ENCODE measurements around the gene SMAGP.
"Not testable (repeated sequence)": the region's sequence is repeated elsewhere in the genome, so short reads cannot be mapped to it uniquely, and the experiment has no call there.

Gene SMAGP

GRCh38 chr12:51270067-51270950 is at the start of gene SMAGP:
Gene SMAGP (minus strand): TSS chr12:51270415. CDS start chr12:51269278, 1,137 bp downstream.
- TF ChIP-seq CTCF (IDR thresholded peaks at IDR 0.05; ENCODE audit: insufficient read depth, low read length, missing control alignments): no peak
- DNase-seq (ENCODE audit: low read depth, low spot score): no peak
- peak within 1 kb of the TSS; percentile 70 for H3K4me3 ChIP-seq (ENCODE audit: low read depth, low read length)
- ChIA-PET POLR2A (interaction anchor here (0.5 to 2.0 kb wide), 6 partner anchors 10 to 606 kb away, joined by 3 to 11 read pairs (median 4); partner anchors contain the start of genes CSRNP2 and DAZAP2), CTCF (interaction anchor here (0.8 to 4.9 kb wide), 9 partner anchors 9 to 242 kb away, joined by 3 to 92 read pairs (median 4); partner anchors contain the start of gene POU6F1)

GRCh38 chr12:51318846-51319599 is 48.8 kb upstream of the SMAGP start:
- ChIA-PET POLR2A (no interaction called here), CTCF (interaction anchor here (0.9 to 1.5 kb wide), 3 partner anchors 10 to 12 kb away, joined by 3 to 5 read pairs (median 5); no protein-coding TSS in a partner anchor)
- DNase-seq (ENCODE audit: low read depth, low spot score): no peak
- TF ChIP-seq CTCF (IDR thresholded peaks at IDR 0.05; ENCODE audit: insufficient read depth, low read length, missing control alignments): no peak
- H3K4me3 ChIP-seq (ENCODE audit: low read depth, low read length): no peak overlapping the region

- CTCF ChIA-PET: interaction anchor here (0.6 to 1.5 kb wide), 3 partner anchors 10 to 88 kb away, joined by 3 to 5 read pairs (median 5); no protein-coding TSS in a partner anchor
Measured at GRCh38 chr12:51318057-51318806, 48.0 kb upstream of the SMAGP start.

GRCh38 chr12:51311389-51311788 is 41.2 kb upstream of the SMAGP start:
- H3K4me3 ChIP-seq (ENCODE audit: low read depth, low read length): no peak overlapping the region
- POLR2A ChIA-PET: no interaction called here
- no peak for TF ChIP-seq CTCF (IDR thresholded peaks at IDR 0.05; ENCODE audit: insufficient read depth, low read length, missing control alignments)
- DNase-seq (ENCODE audit: low read depth, low spot score): no peak
- CTCF ChIA-PET: interaction anchor here (1.2 kb wide), 1 partner anchor 17 kb away, joined by 3 read pairs; no protein-coding TSS in a partner anchor

More at GRCh38 chr12:51318057-51318806, 48.0 kb upstream of the SMAGP start:
- H3K4me3 ChIP-seq (ENCODE audit: low read depth, low read length); POLR2A ChIA-PET; DNase-seq (ENCODE audit: low read depth, low spot score): not testable (repeated sequence)

GRCh38 chr12:51307655-51308593 is 37.7 kb upstream of the SMAGP start:
- DNase-seq (ENCODE audit: low read depth, low spot score): peak; percentile 61
- no peak overlapping the region for H3K4me3 ChIP-seq (ENCODE audit: low read depth, low read length)
- POLR2A ChIA-PET: interaction anchor here (0.6 to 1.5 kb wide), 5 partner anchors 10 to 225 kb away, joined by 3 to 8 read pairs (median 3); partner anchors contain the start of gene CSRNP2
- CTCF ChIA-PET: interaction anchor here (1.0 to 1.5 kb wide), 4 partner anchors 10 to 33 kb away, joined by 3 to 5 read pairs (median 4); no protein-coding TSS in a partner anchor
- TF ChIP-seq CTCF (IDR thresholded peaks at IDR 0.05; ENCODE audit: insufficient read depth, low read length, missing control alignments): no peak
